ENCODE measurements around the gene LRP1B.

GRCh38 chr2:140210963-140211362, 1919.9 kb downstream of the LRP1B start:
- TF ChIP-seq YY1 (IDR thresholded peaks at IDR 0.05; ENCODE audit: low read depth) (no peak), FOXM1 (IDR thresholded peaks at IDR 0.05; ENCODE audit: borderline replicate concordance, low read depth) (no peak), EGR1 (IDR thresholded peaks at IDR 0.05) (no peak), USF1 (IDR thresholded peaks at IDR 0.05) (no peak), REST (IDR thresholded peaks at IDR 0.05; ENCODE audit: low read depth) (no peak), EP300 (IDR thresholded peaks at IDR 0.05; ENCODE audit: borderline replicate concordance) (no peak), TAF1 (IDR thresholded peaks at IDR 0.05; ENCODE audit: low read depth) (no peak), TCF12 (IDR thresholded peaks at IDR 0.05; ENCODE audit: low read depth) (no peak), ZBTB7A (IDR thresholded peaks at IDR 0.05; ENCODE audit: low read depth) (no peak), RAD21 (IDR thresholded peaks at IDR 0.05; ENCODE audit: low read depth) (no peak), CREB1 (IDR thresholded peaks at IDR 0.05; ENCODE audit: low read depth) (no peak), MAX (IDR thresholded peaks at IDR 0.05) (no peak)

All from Ishikawa (cell line).